ENCODE results near the gene METTL26. TPM values are rescaled to one million over a fixed set of nuclear protein-coding genes. Genes with fewer than 3 reads are reported as not detected.

The METTL26 gene
- total RNA-seq, 1 donor, result 51.8 TPM

GRCh38 chr16:635573-636205 is 416 bp downstream of the METTL26 start:
- H3K4me3 ChIP-seq (ENCODE audit: low read depth, low read length), result peak overlapping the region; percentile 87
- no peak for DNase-seq (ENCODE audit: low read depth)
- TF ChIP-seq CTCF (IDR thresholded peaks at IDR 0.05; ENCODE audit: insufficient read depth, low read depth, low read length), result no peak

- TF ChIP-seq CTCF (IDR thresholded peaks at IDR 0.05; ENCODE audit: insufficient read depth, low read depth, low read length), result no peak
- no peak for DNase-seq (ENCODE audit: low read depth)
- peak overlapping the region; percentile 87 for H3K4me3 ChIP-seq (ENCODE audit: low read depth, low read length)
Measured at GRCh38 chr16:634996-635395, 1.1 kb downstream of the METTL26 start.

- DNase-seq (ENCODE audit: low read depth), result no peak
- TF ChIP-seq CTCF (IDR thresholded peaks at IDR 0.05; ENCODE audit: insufficient read depth, low read depth, low read length), result no peak
- no peak overlapping the region for H3K4me3 ChIP-seq (ENCODE audit: low read depth, low read length)
Measured at GRCh38 chr16:634051-634670, 1.9 kb downstream of the METTL26 start.

GRCh38 chr16:633336-634050 is 2.6 kb downstream of the METTL26 start:
- no peak for DNase-seq (ENCODE audit: low read depth)
- no peak overlapping the region for H3K4me3 ChIP-seq (ENCODE audit: low read depth, low read length)
- TF ChIP-seq CTCF (IDR thresholded peaks at IDR 0.05; ENCODE audit: insufficient read depth, low read depth, low read length), result no peak

- DNase-seq (ENCODE audit: low read depth), result no peak
- H3K4me3 ChIP-seq (ENCODE audit: low read depth, low read length), result no peak overlapping the region
- TF ChIP-seq CTCF (IDR thresholded peaks at IDR 0.05; ENCODE audit: insufficient read depth, low read depth, low read length), result no peak
Measured at GRCh38 chr16:632486-633335, 3.4 kb downstream of the METTL26 start.

- no peak overlapping the region for H3K4me3 ChIP-seq (ENCODE audit: low read depth, low read length)
- TF ChIP-seq CTCF (IDR thresholded peaks at IDR 0.05; ENCODE audit: insufficient read depth, low read depth, low read length), result no peak
- no peak for DNase-seq (ENCODE audit: low read depth)
Measured at GRCh38 chr16:631808-632358, 4.2 kb downstream of the METTL26 start.
